ENCODE data around the gene GCNT4.
A peak's percentile ranks its signal among the peaks of the same experiment; 100 is the strongest.

GCNT4 gene

DNA sequence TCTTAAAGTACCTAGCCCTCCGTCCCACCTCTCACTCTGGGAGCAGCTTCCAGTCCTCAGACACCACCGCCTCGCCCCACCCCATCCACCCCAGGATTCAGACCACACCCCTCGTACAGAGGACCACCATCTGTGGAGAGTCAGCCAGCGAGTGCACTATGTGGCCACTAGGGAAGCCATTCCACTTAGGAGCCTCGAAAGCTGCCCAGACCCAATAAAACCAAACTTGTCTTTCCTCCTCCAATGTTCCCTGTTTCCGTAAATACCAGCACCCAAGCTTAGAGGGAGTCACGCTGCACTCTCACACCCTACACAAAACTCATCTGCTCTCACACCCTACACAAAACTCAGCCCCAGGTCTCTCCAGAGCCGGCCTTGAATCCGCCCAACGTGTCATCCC is 1.9 kb downstream of the GCNT4 start:
- peaks cover 20% of the 10 kb centered on the region for H3K4me1 ChIP-seq (ENCODE audit: control insufficient read depth, insufficient read depth, low read length, unreplicated experiment)
- H3K27ac ChIP-seq (ENCODE audit: low read depth, low read length), result no peak overlapping the region
- H3K79me2 ChIP-seq (ENCODE audit: control insufficient read depth, insufficient read depth, low read length, unreplicated experiment), result no peaks in the 10 kb centered on the region
- no peak overlapping the region for H3K4me3 ChIP-seq (ENCODE audit: low read depth, low read length)
- H3K27me3 ChIP-seq (ENCODE audit: insufficient read depth, low read length), result no peaks in the 10 kb centered on the region
- H3K36me3 ChIP-seq (ENCODE audit: insufficient read depth, low read length), result no peaks in the 10 kb centered on the region
- no peak overlapping the region for H2AFZ ChIP-seq (ENCODE audit: low read length, unreplicated experiment)

DNA sequence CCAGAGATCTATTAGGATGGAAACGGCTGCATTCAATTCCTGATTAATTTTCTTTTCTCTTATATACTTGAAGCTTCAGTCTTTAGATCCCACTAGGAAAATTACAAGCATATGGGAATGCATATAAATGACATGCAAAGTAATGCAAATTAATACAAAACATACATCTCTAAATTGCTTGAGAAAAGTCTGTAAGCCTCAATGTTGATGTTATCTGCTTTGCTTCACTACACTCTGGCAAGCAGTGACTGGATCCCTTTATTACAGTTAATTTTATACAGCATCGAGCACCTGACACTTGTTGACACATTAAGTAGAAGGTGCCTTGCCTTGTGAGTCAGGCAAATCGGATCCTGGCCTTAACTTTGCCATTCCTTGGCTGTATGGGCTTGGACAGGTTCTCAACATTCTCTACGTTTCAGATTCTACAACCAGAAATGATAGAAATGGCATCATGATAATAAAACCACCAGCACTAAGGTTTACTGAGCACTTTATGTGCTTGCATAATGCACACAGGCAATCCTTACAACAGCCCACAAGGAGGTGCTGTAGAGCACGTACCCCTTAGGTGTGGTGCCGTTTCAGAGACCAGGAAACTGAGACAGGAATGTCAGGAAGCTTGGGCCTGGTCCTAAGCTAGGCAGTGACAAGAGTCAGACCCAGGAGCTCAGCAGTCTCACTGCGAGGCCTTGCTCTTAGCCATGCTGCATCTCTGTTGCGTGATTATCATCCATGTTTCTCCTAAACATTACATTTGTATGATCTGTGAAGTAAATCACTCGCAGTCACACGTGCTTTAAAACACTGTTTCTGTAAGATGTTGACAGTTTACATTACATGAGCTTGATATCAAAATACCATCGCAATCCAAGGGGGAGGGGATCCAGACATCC is 2.7 kb downstream of the GCNT4 start:
- no peak overlapping the region for H3K4me3 ChIP-seq (ENCODE audit: low read depth, low read length)
- H3K27me3 ChIP-seq (ENCODE audit: insufficient read depth, low read length), result no peaks in the 10 kb centered on the region
- peaks cover 19% of the 10 kb centered on the region for H3K4me1 ChIP-seq (ENCODE audit: control insufficient read depth, insufficient read depth, low read length, unreplicated experiment)
- H3K27ac ChIP-seq (ENCODE audit: low read depth, low read length), result no peak overlapping the region
- no peaks in the 10 kb centered on the region for H3K79me2 ChIP-seq (ENCODE audit: control insufficient read depth, insufficient read depth, low read length, unreplicated experiment)
- H3K36me3 ChIP-seq (ENCODE audit: insufficient read depth, low read length), result no peaks in the 10 kb centered on the region
- H2AFZ ChIP-seq (ENCODE audit: low read length, unreplicated experiment), result no peak overlapping the region

DNA sequence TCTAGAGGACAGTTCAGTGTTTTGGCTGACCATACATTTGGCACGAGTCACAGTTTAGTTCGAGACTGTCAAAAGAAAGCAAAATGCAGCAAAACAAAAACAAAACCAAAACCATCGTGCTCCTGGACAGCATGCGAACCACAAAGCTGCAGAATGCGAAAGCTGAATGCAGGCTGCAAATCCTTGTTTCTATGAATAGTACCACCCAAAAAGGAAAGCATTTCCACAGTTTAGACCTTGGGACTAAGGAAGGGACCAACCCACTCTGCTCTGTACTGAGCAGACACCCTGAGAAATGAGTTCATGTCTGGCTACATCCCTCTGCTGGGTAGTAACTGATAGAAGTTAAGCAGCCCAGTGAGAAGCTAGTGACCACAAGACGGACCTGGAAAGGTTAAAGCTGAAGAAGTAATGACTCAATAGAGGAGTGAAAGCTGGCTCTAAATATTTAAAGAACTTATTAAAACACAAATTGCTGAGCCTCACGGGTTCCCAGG is 3.9 kb downstream of the GCNT4 start:
- Histone ChIP-seq H3K36me3 (ENCODE audit: insufficient read depth, low read length) (no peaks in the 10 kb centered on the region), H3K4me3 (ENCODE audit: low read depth, low read length) (peak overlapping the region; percentile 69), H3K27me3 (ENCODE audit: insufficient read depth, low read length) (no peaks in the 10 kb centered on the region), H3K27ac (ENCODE audit: low read depth, low read length) (no peak overlapping the region), H3K4me1 (ENCODE audit: control insufficient read depth, insufficient read depth, low read length, unreplicated experiment) (peaks cover 18% of the 10 kb centered on the region), H2AFZ (ENCODE audit: low read length, unreplicated experiment) (peak overlapping the region; percentile 79), H3K79me2 (ENCODE audit: control insufficient read depth, insufficient read depth, low read length, unreplicated experiment) (no peaks in the 10 kb centered on the region)

DNA sequence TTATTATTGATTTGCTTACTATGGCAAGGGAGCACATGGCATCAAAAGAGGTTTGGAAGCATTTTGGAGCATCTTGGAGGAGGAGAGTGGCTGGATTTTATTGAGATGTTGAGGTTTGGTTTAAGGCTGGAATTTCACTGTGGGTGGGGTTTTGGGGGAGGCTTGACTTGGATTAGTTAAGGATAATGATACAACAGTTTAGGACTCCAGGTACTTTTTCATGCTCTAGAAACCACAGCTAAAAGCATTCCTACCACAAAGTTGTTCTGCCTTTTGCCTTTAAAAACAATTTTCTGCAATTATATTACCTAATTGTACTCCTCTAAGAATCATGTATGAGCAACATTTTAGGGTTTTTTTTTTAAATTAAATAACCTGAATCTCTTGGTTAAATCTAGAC is 5.0 kb downstream of the GCNT4 start:
- Histone ChIP-seq H3K36me3 (ENCODE audit: insufficient read depth, low read length) (no peaks in the 10 kb centered on the region), H3K27ac (ENCODE audit: low read depth, low read length) (no peak overlapping the region), H3K4me3 (ENCODE audit: low read depth, low read length) (no peak overlapping the region), H3K4me1 (ENCODE audit: control insufficient read depth, insufficient read depth, low read length, unreplicated experiment) (peaks cover 18% of the 10 kb centered on the region), H3K79me2 (ENCODE audit: control insufficient read depth, insufficient read depth, low read length, unreplicated experiment) (no peaks in the 10 kb centered on the region), H3K27me3 (ENCODE audit: insufficient read depth, low read length) (no peaks in the 10 kb centered on the region), H2AFZ (ENCODE audit: low read length, unreplicated experiment) (no peak overlapping the region)

DNA sequence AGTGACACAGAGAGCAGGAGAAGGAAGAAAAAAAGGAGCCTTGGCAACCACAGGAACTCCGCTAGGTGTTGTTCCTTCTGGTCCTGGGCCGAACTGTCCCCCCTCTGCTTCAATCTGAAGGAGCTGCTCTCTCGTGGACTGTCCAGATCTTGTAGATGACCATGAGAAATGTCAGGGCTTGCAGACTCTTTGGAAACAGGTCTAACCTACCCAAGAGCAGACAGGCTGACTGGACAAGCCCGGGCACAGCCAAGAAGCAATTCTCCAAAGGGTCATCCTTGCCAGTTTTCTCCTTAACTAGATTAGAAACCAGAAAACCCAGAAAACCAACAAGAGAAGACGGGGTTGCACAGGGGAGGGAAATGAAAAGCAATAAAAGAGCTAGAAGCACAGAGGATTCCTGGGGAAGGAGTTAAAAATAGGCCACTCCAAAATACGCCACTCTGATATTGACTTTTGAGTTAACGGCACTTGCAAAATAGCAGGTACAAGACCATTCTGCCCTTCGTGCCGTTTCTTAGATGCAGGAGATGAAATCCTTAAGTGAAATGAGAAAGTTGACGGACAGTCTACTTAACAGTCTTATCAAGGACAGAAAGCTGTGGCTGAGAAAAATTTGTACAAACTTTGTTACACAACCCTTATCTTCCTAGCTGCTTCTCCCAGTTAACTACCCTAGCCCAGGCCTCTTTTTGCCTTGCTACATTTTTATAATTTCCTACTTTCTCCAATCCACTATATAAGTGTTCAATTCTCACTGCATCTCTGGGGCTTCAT is 5.8 kb downstream of the GCNT4 start:
- Histone ChIP-seq H3K79me2 (ENCODE audit: control insufficient read depth, insufficient read depth, low read length, unreplicated experiment) (no peaks in the 10 kb centered on the region), H3K4me1 (ENCODE audit: control insufficient read depth, insufficient read depth, low read length, unreplicated experiment) (peaks cover 18% of the 10 kb centered on the region), H3K36me3 (ENCODE audit: insufficient read depth, low read length) (no peaks in the 10 kb centered on the region), H3K27ac (ENCODE audit: low read depth, low read length) (no peak overlapping the region), H3K4me3 (ENCODE audit: low read depth, low read length) (no peak overlapping the region), H2AFZ (ENCODE audit: low read length, unreplicated experiment) (no peak overlapping the region), H3K27me3 (ENCODE audit: insufficient read depth, low read length) (no peaks in the 10 kb centered on the region)

DNA sequence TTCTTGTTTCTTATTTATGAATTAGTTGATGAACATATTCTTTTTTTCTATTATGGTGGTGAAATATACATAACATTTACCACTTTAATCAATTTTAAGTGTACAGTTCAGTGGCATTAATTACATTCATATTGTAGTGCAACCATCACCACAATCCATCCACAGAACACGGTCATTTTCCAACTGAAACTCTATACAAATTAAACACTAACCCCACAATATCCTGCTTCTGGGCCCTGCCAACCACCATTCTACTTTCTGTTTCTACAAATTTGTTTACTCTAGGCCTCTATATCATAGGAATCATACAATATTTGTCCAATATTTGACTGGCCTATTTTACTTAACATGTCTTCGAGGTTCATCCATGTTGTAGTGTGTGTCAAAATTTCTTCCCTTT is 7.3 kb downstream of the GCNT4 start:
- H3K79me2 ChIP-seq (ENCODE audit: control insufficient read depth, insufficient read depth, low read length, unreplicated experiment), result no peaks in the 10 kb centered on the region
- no peaks in the 10 kb centered on the region for H3K27me3 ChIP-seq (ENCODE audit: insufficient read depth, low read length)
- H3K4me3 ChIP-seq (ENCODE audit: low read depth, low read length), result no peak overlapping the region
- H3K36me3 ChIP-seq (ENCODE audit: insufficient read depth, low read length), result no peaks in the 10 kb centered on the region
- no peak overlapping the region for H3K27ac ChIP-seq (ENCODE audit: low read depth, low read length)
- H2AFZ ChIP-seq (ENCODE audit: low read length, unreplicated experiment), result no peak overlapping the region
- H3K4me1 ChIP-seq (ENCODE audit: control insufficient read depth, insufficient read depth, low read length, unreplicated experiment), result peaks cover 23% of the 10 kb centered on the region

DNA sequence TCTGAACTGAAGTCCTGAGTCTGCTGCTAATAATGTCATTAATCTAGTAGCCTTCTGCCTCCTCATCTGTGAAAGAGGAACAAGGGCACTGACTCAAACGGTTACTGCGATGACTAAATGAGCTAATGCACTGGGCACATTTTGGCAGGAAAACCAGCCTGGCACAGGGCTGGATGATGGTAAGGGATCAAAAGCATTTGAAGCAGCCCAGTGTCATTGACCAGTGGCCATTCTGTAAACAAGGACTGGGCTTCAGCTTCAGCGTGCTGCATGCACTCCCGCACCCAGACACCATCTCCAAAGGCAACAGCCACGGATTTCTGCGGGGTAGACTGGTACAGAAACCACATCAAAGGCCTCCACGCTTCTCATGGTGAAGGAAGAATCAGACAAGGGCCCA is 8.0 kb downstream of the GCNT4 start:
- Histone ChIP-seq H2AFZ (ENCODE audit: low read length, unreplicated experiment) (no peak overlapping the region), H3K27me3 (ENCODE audit: insufficient read depth, low read length) (no peaks in the 10 kb centered on the region), H3K4me1 (ENCODE audit: control insufficient read depth, insufficient read depth, low read length, unreplicated experiment) (peaks cover 23% of the 10 kb centered on the region), H3K36me3 (ENCODE audit: insufficient read depth, low read length) (no peaks in the 10 kb centered on the region), H3K27ac (ENCODE audit: low read depth, low read length) (no peak overlapping the region), H3K4me3 (ENCODE audit: low read depth, low read length) (no peak overlapping the region), H3K79me2 (ENCODE audit: control insufficient read depth, insufficient read depth, low read length, unreplicated experiment) (no peaks in the 10 kb centered on the region)

DNA sequence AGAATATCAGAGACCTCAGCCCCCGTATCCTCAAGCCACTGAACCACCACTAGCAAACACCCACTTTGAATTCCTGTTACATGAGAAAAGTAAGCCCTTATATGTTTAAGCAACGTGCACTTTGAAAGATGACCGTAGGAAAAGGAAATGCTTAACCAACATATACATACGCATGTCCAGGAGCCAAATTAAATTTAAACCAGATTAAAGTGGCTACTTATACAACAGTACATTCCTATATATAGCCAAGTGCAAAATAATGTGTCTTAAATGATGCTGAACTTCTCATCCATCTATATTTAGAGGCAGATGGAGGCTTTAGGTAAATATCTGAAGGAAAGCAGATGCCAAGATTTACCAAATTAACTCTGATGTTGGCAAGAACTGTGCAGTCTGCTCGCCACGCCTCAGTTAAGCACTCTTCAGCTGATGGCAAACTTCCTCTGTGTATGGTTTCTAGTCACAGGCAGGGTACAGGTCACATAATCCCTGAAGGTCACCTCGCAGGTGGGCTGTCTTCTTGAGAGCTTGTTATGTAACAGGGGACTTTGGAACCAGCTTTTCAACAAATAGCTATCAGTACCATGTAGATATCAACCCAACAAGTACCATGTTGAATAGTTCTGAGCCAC is 8.6 kb downstream of the GCNT4 start:
- Histone ChIP-seq H3K4me3 (ENCODE audit: low read depth, low read length) (no peak overlapping the region), H3K27me3 (ENCODE audit: insufficient read depth, low read length) (no peaks in the 10 kb centered on the region), H2AFZ (ENCODE audit: low read length, unreplicated experiment) (no peak overlapping the region), H3K27ac (ENCODE audit: low read depth, low read length) (no peak overlapping the region), H3K4me1 (ENCODE audit: control insufficient read depth, insufficient read depth, low read length, unreplicated experiment) (peaks cover 17% of the 10 kb centered on the region), H3K79me2 (ENCODE audit: control insufficient read depth, insufficient read depth, low read length, unreplicated experiment) (no peaks in the 10 kb centered on the region), H3K36me3 (ENCODE audit: insufficient read depth, low read length) (no peaks in the 10 kb centered on the region)

DNA sequence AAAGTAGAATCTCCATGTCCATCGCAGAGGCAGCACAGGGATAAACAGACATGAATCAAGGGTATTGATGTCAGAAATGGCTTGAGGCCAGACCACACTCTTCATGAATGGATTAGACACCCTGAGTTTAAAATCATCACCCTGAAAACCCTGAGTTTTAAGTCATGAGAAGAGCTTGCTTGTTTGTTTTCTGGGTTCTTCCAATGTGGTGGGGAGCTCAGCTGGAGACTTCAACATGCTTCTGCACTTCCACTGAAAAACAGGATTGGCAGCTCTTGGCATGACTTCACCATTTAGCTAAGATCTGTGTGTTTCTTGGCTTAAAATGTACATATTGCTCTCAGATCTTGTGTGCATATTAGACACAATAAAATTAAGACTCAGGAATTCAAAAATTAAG is 9.8 kb downstream of the GCNT4 start:
- no peaks in the 10 kb centered on the region for H3K79me2 ChIP-seq (ENCODE audit: control insufficient read depth, insufficient read depth, low read length, unreplicated experiment)
- H3K4me3 ChIP-seq (ENCODE audit: low read depth, low read length), result no peak overlapping the region
- peaks cover 8% of the 10 kb centered on the region for H3K4me1 ChIP-seq (ENCODE audit: control insufficient read depth, insufficient read depth, low read length, unreplicated experiment)
- H2AFZ ChIP-seq (ENCODE audit: low read length, unreplicated experiment), result no peak overlapping the region
- H3K27me3 ChIP-seq (ENCODE audit: insufficient read depth, low read length), result no peaks in the 10 kb centered on the region
- no peak overlapping the region for H3K27ac ChIP-seq (ENCODE audit: low read depth, low read length)
- no peaks in the 10 kb centered on the region for H3K36me3 ChIP-seq (ENCODE audit: insufficient read depth, low read length)

DNA sequence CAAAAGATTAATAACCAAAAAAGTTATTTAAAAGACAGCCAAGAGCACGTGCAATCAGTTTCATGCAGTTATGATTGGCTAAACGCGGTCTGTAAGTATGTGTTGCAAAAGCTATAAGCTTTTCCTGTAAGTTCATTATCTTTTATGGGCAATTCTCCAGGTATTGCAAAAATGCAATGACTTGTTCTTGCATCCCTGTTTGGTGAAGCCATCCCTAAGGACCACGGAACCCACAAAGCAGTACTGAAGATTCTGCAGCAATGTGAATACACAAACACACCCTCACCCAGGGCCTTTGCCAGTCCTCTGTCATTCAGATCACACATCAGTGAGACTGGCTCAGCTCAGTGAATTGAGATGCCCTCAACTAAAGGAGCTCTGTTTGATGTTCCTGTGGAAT is 11.4 kb downstream of the GCNT4 start:
- Histone ChIP-seq H3K4me1 (ENCODE audit: control insufficient read depth, insufficient read depth, low read length, unreplicated experiment) (peaks cover 17% of the 10 kb centered on the region), H2AFZ (ENCODE audit: low read length, unreplicated experiment) (no peak overlapping the region), H3K79me2 (ENCODE audit: control insufficient read depth, insufficient read depth, low read length, unreplicated experiment) (no peaks in the 10 kb centered on the region), H3K27ac (ENCODE audit: low read depth, low read length) (no peak overlapping the region), H3K4me3 (ENCODE audit: low read depth, low read length) (no peak overlapping the region), H3K36me3 (ENCODE audit: insufficient read depth, low read length) (no peaks in the 10 kb centered on the region), H3K27me3 (ENCODE audit: insufficient read depth, low read length) (no peaks in the 10 kb centered on the region)

Measured in ACC112 (cell line).